SK-N-SH (cell line): ENCODE results near the gene DOCK3.
"Not testable (repeated sequence)": the region's sequence is repeated elsewhere in the genome, so short reads cannot be mapped to it uniquely, and the experiment has no call there.

Experiments used
- CTCF ChIP-seq: fragments of 200-600 bp; sonication (generic); IDR thresholded peaks from 2 replicates; pipeline ENCODE4 v1.6.1; 2017; ENCODE audit warnings: antibody characterized with exemption, mild to moderate bottlenecking, moderate library complexity
- EP300 ChIP-seq, 2 experiments: IDR thresholded peaks; 2 replicates each; pipeline versions ENCODE4 v1.4.0 to v1.6.1; 2012; ENCODE audit warnings: borderline replicate concordance in 1 of 2, low read depth in 1 of 2, low read length in 1 of 2
- FOXM1 ChIP-seq: IDR thresholded peaks from 2 replicates; pipeline ENCODE4 v1.4.0; 2012; ENCODE audit warnings: low read depth, mild to moderate bottlenecking
- GABPA ChIP-seq: IDR thresholded peaks from 2 replicates; pipeline ENCODE4 v1.4.0; 2012; ENCODE audit warnings: low read depth, mild to moderate bottlenecking
- PBX3 ChIP-seq: IDR thresholded peaks from 2 replicates; pipeline ENCODE4; 2012
- POLR2AphosphoS5 ChIP-seq: IDR thresholded peaks from 2 replicates; pipeline ENCODE4 v1.6.1; 2012; ENCODE audit warnings: low read depth, low read length
- REST ChIP-seq: IDR thresholded peaks from 2 replicates; pipeline ENCODE4 v1.6.1; 2012; ENCODE audit warnings: mild to moderate bottlenecking, low read depth, low read length, moderate library complexity
- TAF1 ChIP-seq: IDR thresholded peaks from 2 replicates; pipeline ENCODE4 v1.6.1; 2012; ENCODE audit warnings: low read depth, mild to moderate bottlenecking, low read length, moderate library complexity, borderline replicate concordance
- TCF12 ChIP-seq: IDR thresholded peaks from 2 replicates; pipeline ENCODE4 v1.4.0; 2012
- YY1 ChIP-seq: IDR thresholded peaks from 2 replicates; pipeline ENCODE4 v1.4.0; 2012; ENCODE audit warnings: low read depth, mild to moderate bottlenecking

- TF ChIP-seq REST; CTCF; POLR2AphosphoS5; EP300 (IDR thresholded peaks at IDR 0.05; ENCODE audit: borderline replicate concordance in 1 of 2, low read depth in 1 of 2, low read length in 1 of 2); TAF1; GABPA; TCF12; FOXM1; PBX3; YY1: not testable (repeated sequence)
Observed at GRCh38 chr3:50803805-50804204, 129.1 kb downstream of the DOCK3 start.
